Body of pancreas (tissue), 4 donors: Measurements from ENCODE around the gene PCYOX1L. TPM values are rescaled to one million over a fixed set of nuclear protein-coding genes. Genes with fewer than 3 reads are reported as not detected.

Experiments used
- ATAC-seq: fragments of 150-250 bp; one replicate; pipeline ENCODE4 v1.9.1; 2016
- DNase-seq, 4 donors: peaks; one replicate each; pipeline ENCODE4 v3.0.0-alpha.2; 2019
- H3K27ac ChIP-seq, 4 donors: fragments of 200-600 bp; sonication (generic); 1 replicate in 3 of 4; 2 replicates in 1 of 4; pipeline versions ENCODE4 v1.5.1 to v1.6.1; 2016 to 2019; ENCODE audit warnings: mild to moderate bottlenecking in 1 of 4, mixed read lengths in 1 of 4, moderate library complexity in 1 of 4
- H3K27me3 ChIP-seq, 2 donors: fragments of 200-600 bp; sonication (generic); one replicate each; pipeline ENCODE4 v1.6.0; 2016; ENCODE audit warnings: mild to moderate bottlenecking in 1 of 2
- H3K36me3 ChIP-seq, 2 donors: fragments of 200-600 bp; sonication (generic); replicated peaks in 1 of 2; 2 replicates each; pipeline ENCODE4 v1.5.1; 2016; ENCODE audit warnings: low read depth in 2 of 2; ENCODE audit not compliant: insufficient read depth in 1 of 2
- H3K4me1 ChIP-seq: fragments of 200-600 bp; sonication (generic); one replicate; pipeline ENCODE4 v1.6.0; 2016
- H3K4me3 ChIP-seq, 2 donors: fragments of 200-600 bp; sonication (generic); 1 replicate in 1 of 2; 2 replicates in 1 of 2; pipeline ENCODE4 v1.5.1; 2016 to 2019
- H3K9me3 ChIP-seq, 3 donors: fragments of 200-600 bp; sonication (generic); 1 replicate in 2 of 3; 2 replicates in 1 of 3; pipeline ENCODE4 v1.5.1; 2016
- CTCF ChIP-seq, 7 experiments: fragments of 450-650 bp in 4 of 7; fragments of 200-600 bp in 3 of 7; sonication (generic) in 3 of 7; IDR thresholded peaks; one replicate each; pipeline ENCODE4 v1.5.1; 2016 to 2019; ENCODE audit warnings: antibody characterized with exemption in 7 of 7
- POLR2A ChIP-seq, 3 donors: fragments of 450-650 bp; IDR thresholded peaks; one replicate each; pipeline ENCODE4 v1.6.1; 2016; ENCODE audit warnings: antibody characterized with exemption in 3 of 3, mild to moderate bottlenecking in 2 of 3
- WGBS, 2 donors: methylation state at CpG; one replicate each; pipeline ENCODE4 v1.1.5; 2017; 5-methylcytosine and 5-hydroxymethylcytosine counted together
- intact Hi-C: fragments of 100-400 bp; cut with DNase I; formaldehyde crosslinking; loops from one replicate; pipeline ENCODE4 v1.15.1; 2023
- total RNA-seq, 2 donors: library from RNA; depleted of rRNA; stranded (reverse); fragments of >200 nt; gene quantifications; one replicate each; pipeline ENCODE4 v1.1.0, GENCODE V29; 2016

Gene PCYOX1L
- total RNA-seq, 2 donors from 2014 or later = 3.9 to 5.6 TPM

DNA sequence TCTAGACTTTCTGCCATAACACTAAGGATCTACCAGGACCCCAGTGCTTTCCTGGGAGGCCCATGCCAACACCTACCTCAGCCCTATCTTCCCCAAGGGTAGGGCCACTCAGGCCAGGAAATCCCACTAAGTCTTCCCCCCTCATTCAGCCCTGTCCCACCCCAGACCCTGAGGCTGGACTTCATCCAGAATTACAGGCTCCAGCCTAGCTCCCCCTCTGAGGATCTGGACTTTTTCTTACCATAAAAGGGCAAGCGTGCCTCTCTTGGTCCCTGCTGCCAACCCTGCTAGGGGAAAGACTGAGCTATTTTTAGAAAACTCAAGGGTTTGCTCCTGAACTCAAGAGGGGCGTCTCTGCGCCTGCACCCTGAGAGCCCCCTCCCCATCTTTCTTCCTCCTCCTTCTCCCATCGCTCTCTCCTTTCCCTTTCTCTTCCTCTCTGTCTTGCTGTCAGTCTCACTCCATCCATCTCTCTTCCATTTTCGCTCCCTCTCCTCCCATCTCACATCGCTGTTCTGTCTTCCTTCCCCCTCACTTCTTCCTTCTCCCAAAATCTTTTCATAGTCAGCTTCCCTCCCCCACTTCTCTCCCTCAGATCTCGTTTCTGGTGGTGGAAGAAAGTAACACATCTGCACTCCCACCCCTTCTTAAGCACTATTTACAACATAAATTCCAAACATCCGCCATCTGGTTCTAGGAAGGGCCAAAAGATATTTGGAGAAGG lies 59.3 kb downstream of the PCYOX1L start:
- Histone ChIP-seq H3K9me3 (no peaks in the 10 kb centered on the region), H3K27ac (no peak overlapping the region), H3K4me1 (no peaks in the 10 kb centered on the region), H3K4me3 (no peak overlapping the region), H3K36me3 (no peaks in the 10 kb centered on the region), H3K27me3 (no peaks in the 10 kb centered on the region)
- 61 to 73% methylated on average over 8 of the region's 8 CpGs for WGBS, 2 donors
- DNase-seq (no peak), ATAC-seq (no peak)
- intact Hi-C loops = no loop called here
- TF ChIP-seq CTCF (IDR thresholded peaks at IDR 0.05) = no peak
- TF ChIP-seq POLR2A (IDR thresholded peaks at IDR 0.05) = no peak

DNA sequence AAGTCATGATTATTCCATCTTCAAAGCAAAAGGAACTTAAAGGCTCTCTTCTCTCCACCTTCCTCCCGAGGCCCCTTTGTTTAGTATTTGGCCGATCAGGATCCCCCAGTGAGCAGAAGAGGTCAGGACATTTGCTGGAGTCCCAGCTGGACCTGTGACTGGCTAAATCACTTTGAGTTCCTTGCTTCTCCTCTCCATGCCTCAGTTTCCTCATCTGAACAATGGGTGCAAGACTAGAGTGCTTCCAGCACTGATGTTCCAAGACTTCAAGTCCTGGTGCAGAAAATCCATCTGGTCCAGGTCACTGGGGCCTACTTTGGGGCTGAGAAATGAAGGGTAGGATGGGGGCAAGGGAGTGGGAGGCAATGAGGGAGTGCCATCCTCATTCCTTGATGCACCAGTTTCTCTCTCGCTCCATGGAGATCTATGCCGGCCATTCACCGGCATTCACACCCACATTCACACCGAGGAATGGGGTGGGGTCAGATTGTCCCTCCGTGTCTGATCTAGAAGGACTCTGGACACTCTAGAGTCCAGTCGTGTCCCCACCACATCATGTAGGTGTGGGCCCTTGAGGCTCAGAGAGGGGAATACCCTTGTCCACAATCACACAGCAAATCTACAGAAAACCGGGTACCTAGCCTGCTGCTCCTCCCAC lies 60.0 kb downstream of the PCYOX1L start:
- DNase-seq (no peak), ATAC-seq (no peak)
- intact Hi-C loops = no loop called here
- Histone ChIP-seq H3K9me3 (no peaks in the 10 kb centered on the region), H3K27ac (no peak overlapping the region), H3K36me3 (no peaks in the 10 kb centered on the region), H3K27me3 (no peaks in the 10 kb centered on the region), H3K4me3 (no peak overlapping the region), H3K4me1 (no peaks in the 10 kb centered on the region)
- 85% methylated on average over 9 of the region's 9 CpGs for WGBS, 2 donors
- TF ChIP-seq POLR2A (IDR thresholded peaks at IDR 0.05) (no peak), CTCF (IDR thresholded peaks at IDR 0.05) (no peak)

DNA sequence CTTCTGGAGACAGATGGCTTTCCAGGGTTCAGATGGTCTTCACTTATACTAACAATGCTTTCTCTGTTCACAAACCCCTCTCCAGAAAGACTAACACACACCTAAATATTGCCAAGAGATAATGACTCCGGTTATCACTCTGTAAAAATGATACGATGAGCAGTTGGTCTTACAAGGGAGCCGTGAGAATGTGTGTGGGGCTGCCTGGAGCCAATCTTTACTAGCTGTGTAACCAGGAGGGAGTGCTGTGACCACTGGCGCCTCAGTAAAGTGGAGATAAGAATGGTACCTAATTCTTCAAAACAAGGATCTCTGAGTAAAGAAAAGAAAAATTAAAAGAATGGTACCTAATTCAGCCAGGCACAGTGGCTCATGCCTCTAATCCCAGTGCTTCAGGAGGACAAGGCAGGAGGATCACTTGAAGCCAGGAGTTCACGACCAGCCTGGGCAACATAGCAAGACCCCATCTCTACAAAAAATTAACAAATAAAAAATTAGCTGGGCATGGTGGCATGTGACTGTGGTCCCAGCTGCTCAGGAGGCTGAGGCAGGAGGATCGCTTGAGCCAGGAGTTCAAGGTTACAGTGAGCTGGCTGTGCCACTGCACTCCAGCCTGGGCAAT lies 61.2 kb downstream of the PCYOX1L start:
- ATAC-seq = no peak
- Histone ChIP-seq H3K36me3 (no peaks in the 10 kb centered on the region), H3K27me3 (no peaks in the 10 kb centered on the region), H3K4me3 (no peak overlapping the region), H3K27ac (no peak overlapping the region), H3K9me3 (no peaks in the 10 kb centered on the region), H3K4me1 (no peaks in the 10 kb centered on the region)
- no peak for DNase-seq
- 50 to 62% methylated on average over 6 of the region's 6 CpGs for WGBS, 2 donors
- TF ChIP-seq POLR2A (IDR thresholded peaks at IDR 0.05) (no peak), CTCF (IDR thresholded peaks at IDR 0.05) (no peak)
- intact Hi-C loops = no loop called here

Other genes with a start within 250 kb of the PCYOX1L start
- gene ABLIM3, start 216.6 kb upstream of the PCYOX1L start, total RNA-seq = 10 to 100 TPM in 1 of 2 donors, 1 to 10 TPM in 1; 3.9 to 11.2 TPM
- 1 to 10 TPM; 2.9 to 5.9 TPM for gene AFAP1L1, start 86.2 kb upstream of the PCYOX1L start, total RNA-seq
- 10 to 100 TPM in 1 of 2 donors, 1 to 10 TPM in 1; 4.9 to 10.6 TPM for gene GRPEL2, start 12.5 kb upstream of the PCYOX1L start, total RNA-seq
- gene IL17B, start 21.2 kb downstream of the PCYOX1L start, total RNA-seq = not detected
- gene CSNK1A1, start 193.4 kb downstream of the PCYOX1L start, total RNA-seq = 10 to 100 TPM; 82.4 to 85.4 TPM
- gene ARHGEF37, start 223.5 kb downstream of the PCYOX1L start, total RNA-seq = 10 to 100 TPM in 1 of 2 donors, 1 to 10 TPM in 1; 5.9 to 14.0 TPM